CD4-positive, alpha-beta T cell (primary cell): ENCODE measurements around the gene ACER2. TPM values are rescaled to one million over a fixed set of nuclear protein-coding genes. Genes with fewer than 3 reads are reported as not detected.
A peak's percentile ranks its signal among the peaks of the same experiment; 100 is the strongest.

Experiments used
- ATAC-seq: fragments of 200-7000 bp; cut with Tn5 transposase; one replicate; pipeline ENCODE4 v1.10.0; 2022; ENCODE audit warnings: mild to moderate bottlenecking; ENCODE audit not compliant: poor library complexity
- CTCF ChIA-PET: fragments of 350-600 bp; sonication (Branson Sonifier 250); formaldehyde crosslinking; loops from one replicate; lab custom pipeline; 2021; ENCODE audit warnings: antibody characterized with exemption, inconsistent platforms; lab: Charles Lee
- POLR2A ChIA-PET: fragments of 350-600 bp; sonication (Branson Sonifier 250); formaldehyde crosslinking; loops from one replicate; lab custom pipeline; 2021; ENCODE audit warnings: antibody characterized with exemption, inconsistent platforms; lab: Charles Lee
- DNase-seq, 14 experiments: peaks; one replicate each; pipeline ENCODE4 v3.0.0-alpha.2; 2013 to 2020; ENCODE audit warnings: mixed read lengths in 2 of 14
- H3K27ac ChIP-seq, 2 donors: one replicate each; pipeline versions ENCODE4 v1.5.1 to v1.7.0; 2013; ENCODE audit warnings: low read length in 2 of 2, low read depth in 1 of 2, mild to moderate bottlenecking in 1 of 2
- H3K27me3 ChIP-seq, 2 experiments: 1 replicate in 1 of 2; 2 replicates in 1 of 2; pipeline versions ENCODE4 v1.6.1 to v1.7.0; 2013; ENCODE audit warnings: low read length in 2 of 2, control low read depth in 1 of 2, mild to moderate bottlenecking in 1 of 2, moderate library complexity in 1 of 2; ENCODE audit not compliant: insufficient read depth in 2 of 2, control insufficient read depth in 1 of 2
- H3K36me3 ChIP-seq: one replicate; pipeline ENCODE4 v1.6.1; 2013; ENCODE audit warnings: low read length, control low read depth; ENCODE audit not compliant: insufficient read depth
- H3K4me1 ChIP-seq: one replicate; pipeline ENCODE4 v1.6.1; 2013; ENCODE audit warnings: low read length, control low read depth; ENCODE audit not compliant: insufficient read depth
- H3K4me3 ChIP-seq: one replicate; pipeline ENCODE4 v1.5.1; 2013; ENCODE audit warnings: mild to moderate bottlenecking, low read length, moderate library complexity
- H3K9me3 ChIP-seq, 2 experiments: 1 replicate in 1 of 2; 2 replicates in 1 of 2; pipeline versions ENCODE4 v1.6.1 to v1.7.0; 2013; ENCODE audit warnings: low read length in 2 of 2, mild to moderate bottlenecking in 2 of 2, control low read depth in 1 of 2, moderate library complexity in 1 of 2; ENCODE audit not compliant: control insufficient read depth in 1 of 2, insufficient read depth in 1 of 2
- H3K27ac Mint-ChIP-seq: one replicate; pipeline ENCODE4 v1.8.0; 2020; ENCODE audit warnings: mixed read lengths
- H3K27me3 Mint-ChIP-seq: one replicate; pipeline ENCODE4 v1.8.0; 2021; ENCODE audit warnings: mixed read lengths
- H3K36me3 Mint-ChIP-seq: one replicate; pipeline ENCODE4 v1.8.0; 2021; ENCODE audit warnings: low read depth, mixed read lengths
- H3K4me1 Mint-ChIP-seq: one replicate; pipeline ENCODE4 v1.8.0; 2021; ENCODE audit warnings: low read depth, mixed read lengths
- H3K4me3 Mint-ChIP-seq: one replicate; pipeline ENCODE4 v1.8.0; 2020; ENCODE audit warnings: mild to moderate bottlenecking, mixed read lengths
- H3K9me3 Mint-ChIP-seq: one replicate; pipeline ENCODE4 v1.8.0; 2020; ENCODE audit warnings: mixed read lengths
- intact Hi-C, 2 experiments: fragments of 100-400 bp; cut with DNase I in 1 of 2; cut with micrococcal nuclease in 1 of 2; formaldehyde crosslinking; loops; one replicate each; pipeline versions ENCODE4 v1.15.1 to v1.9.0; 2023 to 2025; cut with DNase I, micrococcal nuclease
- total RNA-seq, 174 experiments: library from RNA in 2 of 174; stranded (reverse) in 2 of 174; gene quantifications; one replicate each; pipeline ENCODE4 v1.2.3 and lab custom pipeline; 2021 to 2026
- TF ChIP-seq, protein P1 (sequence below): fragments of 200-600 bp; IDR thresholded peaks from one replicate; pipeline ENCODE4 v1.8.0; 2022; ENCODE audit warnings: antibody characterized with exemption, mild to moderate bottlenecking

ACER2 gene
- total RNA-seq, 2 experiments from 2014 or later = 1.2 to 1.4 TPM

DNA sequence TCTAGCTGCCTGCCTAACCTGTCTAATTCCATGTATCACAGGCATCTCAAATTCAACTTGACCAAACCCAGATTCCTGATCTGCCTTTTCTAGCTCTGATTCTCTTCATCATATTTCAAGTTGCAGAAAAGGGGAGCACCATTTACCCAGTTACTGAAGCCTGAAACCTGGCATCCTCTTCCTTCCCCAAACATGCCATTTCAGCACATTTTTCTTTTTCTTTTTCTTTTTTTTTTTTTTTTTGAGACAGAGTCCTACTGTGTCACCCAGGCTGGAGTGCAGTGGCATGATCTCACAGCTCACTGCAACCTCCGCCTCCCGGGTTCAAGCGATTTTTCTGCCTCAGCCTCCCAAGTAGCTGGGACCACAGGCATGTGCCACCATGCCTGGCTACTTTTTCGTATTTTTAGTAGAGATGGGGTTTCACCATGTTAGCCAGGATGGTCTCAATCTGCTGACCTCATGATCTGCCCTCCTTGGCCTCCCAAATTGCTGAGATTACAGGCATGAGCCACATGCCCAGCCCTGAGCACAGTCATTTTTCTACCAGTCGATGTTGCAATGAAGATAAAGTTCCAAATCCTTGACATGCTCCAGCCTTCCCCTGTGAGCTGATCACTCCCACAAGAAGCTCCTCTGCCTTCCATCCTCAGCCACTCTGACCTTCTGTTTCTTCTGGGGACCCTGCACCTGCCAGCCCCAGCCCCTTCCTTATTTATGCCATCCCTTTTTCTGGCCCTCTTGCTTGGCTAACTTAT, 32.2 kb downstream of the ACER2 start:
- H3K36me3 Mint-ChIP-seq = peaks cover 50% of the 10 kb centered on the region
- no peaks in the 10 kb centered on the region for H3K9me3 Mint-ChIP-seq
- DNase-seq (no peak), ATAC-seq (no peak)
- H3K27ac Mint-ChIP-seq = peak overlapping the region; percentile 57
- ChIA-PET CTCF (interaction anchor here (1.6 kb wide), 1 partner anchor 16 kb away, joined by 4 read pairs; no protein-coding TSS in a partner anchor), POLR2A (interaction anchor here (0.9 kb wide), 1 partner anchor 23 kb away, joined by 3 read pairs; no protein-coding TSS in a partner anchor)
- no peaks in the 10 kb centered on the region for H3K9me3 ChIP-seq
- intact Hi-C loops = no loop called here
- H3K27ac ChIP-seq = no peak overlapping the region
- H3K4me1 ChIP-seq = peaks cover 14% of the 10 kb centered on the region
- peaks cover 8% of the 10 kb centered on the region for H3K4me1 Mint-ChIP-seq
- peak overlapping the region; percentile 35 for H3K4me3 ChIP-seq
- H3K27me3 ChIP-seq = no peaks in the 10 kb centered on the region
- H3K36me3 ChIP-seq = peaks cover 3% of the 10 kb centered on the region
- H3K4me3 Mint-ChIP-seq = no peak overlapping the region
- no peaks in the 10 kb centered on the region for H3K27me3 Mint-ChIP-seq
- TF ChIP-seq, protein P1, sequence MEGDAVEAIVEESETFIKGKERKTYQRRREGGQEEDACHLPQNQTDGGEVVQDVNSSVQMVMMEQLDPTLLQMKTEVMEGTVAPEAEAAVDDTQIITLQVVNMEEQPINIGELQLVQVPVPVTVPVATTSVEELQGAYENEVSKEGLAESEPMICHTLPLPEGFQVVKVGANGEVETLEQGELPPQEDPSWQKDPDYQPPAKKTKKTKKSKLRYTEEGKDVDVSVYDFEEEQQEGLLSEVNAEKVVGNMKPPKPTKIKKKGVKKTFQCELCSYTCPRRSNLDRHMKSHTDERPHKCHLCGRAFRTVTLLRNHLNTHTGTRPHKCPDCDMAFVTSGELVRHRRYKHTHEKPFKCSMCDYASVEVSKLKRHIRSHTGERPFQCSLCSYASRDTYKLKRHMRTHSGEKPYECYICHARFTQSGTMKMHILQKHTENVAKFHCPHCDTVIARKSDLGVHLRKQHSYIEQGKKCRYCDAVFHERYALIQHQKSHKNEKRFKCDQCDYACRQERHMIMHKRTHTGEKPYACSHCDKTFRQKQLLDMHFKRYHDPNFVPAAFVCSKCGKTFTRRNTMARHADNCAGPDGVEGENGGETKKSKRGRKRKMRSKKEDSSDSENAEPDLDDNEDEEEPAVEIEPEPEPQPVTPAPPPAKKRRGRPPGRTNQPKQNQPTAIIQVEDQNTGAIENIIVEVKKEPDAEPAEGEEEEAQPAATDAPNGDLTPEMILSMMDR = no peak

DNA sequence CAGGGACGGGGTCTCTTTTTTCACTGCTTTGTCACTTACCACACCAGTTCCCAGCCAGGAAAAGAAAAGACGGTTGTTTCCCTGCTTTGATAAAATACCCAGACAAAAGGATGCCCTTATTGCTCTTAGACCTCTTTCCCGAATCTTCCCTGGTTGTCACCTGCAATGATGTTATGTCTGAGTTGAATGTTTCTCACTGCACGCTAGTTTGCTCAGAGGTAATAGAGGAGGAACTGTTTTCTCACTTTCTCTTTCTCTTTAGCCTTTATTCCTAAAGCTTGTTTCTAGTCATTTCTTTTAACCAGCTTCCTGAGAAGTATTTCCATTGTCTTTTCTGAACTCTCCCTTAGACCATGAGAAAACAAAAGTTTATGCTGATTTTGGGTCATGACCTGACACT, 32.9 kb downstream of the ACER2 start:
- H3K4me3 ChIP-seq = peak overlapping the region; percentile 35
- intact Hi-C loops = no loop called here

DNA sequence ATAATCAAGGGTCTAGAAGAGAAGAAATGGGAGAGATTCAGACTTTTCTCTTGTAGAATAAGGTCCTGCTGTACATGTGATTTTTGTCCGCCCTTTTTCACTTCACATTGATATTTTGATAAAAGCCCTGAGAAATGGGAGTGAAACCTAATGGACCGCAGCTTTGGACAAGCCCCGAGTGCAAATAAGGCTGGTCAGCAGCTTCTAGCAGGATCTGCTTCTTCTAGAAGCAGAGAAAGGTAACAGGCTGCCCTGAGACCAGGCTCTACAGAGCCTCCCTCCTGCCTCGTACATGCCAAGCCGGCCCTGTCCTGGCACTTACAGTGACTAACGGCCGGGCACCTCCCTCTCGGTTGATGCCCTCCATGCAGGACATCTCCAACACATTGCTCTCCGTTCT, 33.4 kb downstream of the ACER2 start:
- H3K4me1 Mint-ChIP-seq = peaks cover 8% of the 10 kb centered on the region
- no peaks in the 10 kb centered on the region for H3K9me3 ChIP-seq
- ChIA-PET POLR2A (interaction anchor here (0.7 kb wide), 1 partner anchor 13 kb away, joined by 3 read pairs; no protein-coding TSS in a partner anchor), CTCF (interaction anchor here (1.6 kb wide), 1 partner anchor 15 kb away, joined by 4 read pairs; no protein-coding TSS in a partner anchor)
- H3K36me3 Mint-ChIP-seq = peaks cover 43% of the 10 kb centered on the region
- peaks cover 3% of the 10 kb centered on the region for H3K36me3 ChIP-seq
- H3K27me3 ChIP-seq = no peaks in the 10 kb centered on the region
- H3K27ac Mint-ChIP-seq = peak overlapping the region; percentile 57
- H3K27me3 Mint-ChIP-seq = no peaks in the 10 kb centered on the region
- TF ChIP-seq, protein P1 = no peak
- intact Hi-C loops = no loop called here
- H3K4me3 Mint-ChIP-seq = no peak overlapping the region
- ATAC-seq (no peak), DNase-seq (no peak)
- no peak overlapping the region for H3K4me3 ChIP-seq
- no peak overlapping the region for H3K27ac ChIP-seq
- no peaks in the 10 kb centered on the region for H3K9me3 Mint-ChIP-seq
- peaks cover 14% of the 10 kb centered on the region for H3K4me1 ChIP-seq

More for the DNA sequence above, 32.9 kb downstream of the ACER2 start:
- peaks cover 8% of the 10 kb centered on the region for H3K4me1 Mint-ChIP-seq
- peaks cover 3% of the 10 kb centered on the region for H3K36me3 ChIP-seq
- POLR2A ChIA-PET = interaction anchor here (0.7 kb wide), 1 partner anchor 14 kb away, joined by 3 read pairs; no protein-coding TSS in a partner anchor
- ATAC-seq (peak; percentile 39), DNase-seq (peak in 2 of 14 experiments; percentile 20 to 50)
- peaks cover 14% of the 10 kb centered on the region for H3K4me1 ChIP-seq
- H3K36me3 Mint-ChIP-seq = peaks cover 48% of the 10 kb centered on the region
- peak overlapping the region; percentile 57 for H3K27ac Mint-ChIP-seq
- no peaks in the 10 kb centered on the region for H3K27me3 Mint-ChIP-seq
- H3K27me3 ChIP-seq = no peaks in the 10 kb centered on the region
- H3K9me3 ChIP-seq = no peaks in the 10 kb centered on the region
- TF ChIP-seq, protein P1 = no peak
- no peak overlapping the region for H3K27ac ChIP-seq
- no peaks in the 10 kb centered on the region for H3K9me3 Mint-ChIP-seq
- CTCF ChIA-PET = interaction anchor here (1.6 kb wide), 1 partner anchor 15 kb away, joined by 4 read pairs; no protein-coding TSS in a partner anchor
- H3K4me3 Mint-ChIP-seq = peak overlapping the region; percentile 52
